ENCODE measurements around the gene C16orf95. TPM values are rescaled to one million over a fixed set of nuclear protein-coding genes. Genes with fewer than 3 reads are reported as not detected.

C16orf95 gene
- total RNA-seq, 2 experiments from 2014 or later = 11.5 to 13.6 TPM

DNA sequence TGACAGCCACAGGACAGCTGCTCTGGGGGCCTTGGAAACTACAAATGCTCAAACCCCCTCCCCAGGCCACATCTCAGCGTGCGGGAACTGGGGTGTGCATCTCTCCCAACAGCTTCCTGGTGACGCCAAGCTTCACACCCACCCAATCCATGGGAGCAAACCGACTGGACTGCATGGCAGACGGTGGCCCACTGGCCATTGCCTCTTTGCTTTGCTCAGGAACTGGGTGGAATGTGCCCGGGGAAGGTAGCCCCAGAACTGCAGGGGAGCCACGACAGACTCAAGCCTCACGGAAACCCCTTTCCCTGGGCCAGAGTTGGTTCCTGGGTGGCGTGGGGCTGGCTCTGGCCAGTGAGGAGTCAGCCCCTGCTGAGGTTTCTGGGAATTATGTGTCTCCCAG, 5.2 kb upstream of the C16orf95 start:
- Mint-ChIP-seq H3K36me3 (ENCODE audit: low read depth) (peaks cover 15% of the 10 kb centered on the region), H3K4me3 (no peak overlapping the region), H3K27ac (no peak overlapping the region), H3K9me3 (no peaks in the 10 kb centered on the region), H3K27me3 (no peaks in the 10 kb centered on the region), H3K4me1 (ENCODE audit: low read depth) (peaks cover 9% of the 10 kb centered on the region)
- ChIA-PET CTCF (interaction anchor here (0.8 kb wide), 1 partner anchor 61 kb away, joined by 3 read pairs; the partner anchor contains the start of gene FBXO31), POLR2A (interaction anchor here (1.4 kb wide), 1 partner anchor 10 kb away, joined by 7 read pairs; no protein-coding TSS in a partner anchor)
- TF ChIP-seq, protein P1, sequence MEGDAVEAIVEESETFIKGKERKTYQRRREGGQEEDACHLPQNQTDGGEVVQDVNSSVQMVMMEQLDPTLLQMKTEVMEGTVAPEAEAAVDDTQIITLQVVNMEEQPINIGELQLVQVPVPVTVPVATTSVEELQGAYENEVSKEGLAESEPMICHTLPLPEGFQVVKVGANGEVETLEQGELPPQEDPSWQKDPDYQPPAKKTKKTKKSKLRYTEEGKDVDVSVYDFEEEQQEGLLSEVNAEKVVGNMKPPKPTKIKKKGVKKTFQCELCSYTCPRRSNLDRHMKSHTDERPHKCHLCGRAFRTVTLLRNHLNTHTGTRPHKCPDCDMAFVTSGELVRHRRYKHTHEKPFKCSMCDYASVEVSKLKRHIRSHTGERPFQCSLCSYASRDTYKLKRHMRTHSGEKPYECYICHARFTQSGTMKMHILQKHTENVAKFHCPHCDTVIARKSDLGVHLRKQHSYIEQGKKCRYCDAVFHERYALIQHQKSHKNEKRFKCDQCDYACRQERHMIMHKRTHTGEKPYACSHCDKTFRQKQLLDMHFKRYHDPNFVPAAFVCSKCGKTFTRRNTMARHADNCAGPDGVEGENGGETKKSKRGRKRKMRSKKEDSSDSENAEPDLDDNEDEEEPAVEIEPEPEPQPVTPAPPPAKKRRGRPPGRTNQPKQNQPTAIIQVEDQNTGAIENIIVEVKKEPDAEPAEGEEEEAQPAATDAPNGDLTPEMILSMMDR (IDR thresholded peaks at IDR 0.05) = no peak
- ATAC-seq (no peak), DNase-seq (no peak)
- intact Hi-C loops (cut with micrococcal nuclease) = no loop called here

DNA sequence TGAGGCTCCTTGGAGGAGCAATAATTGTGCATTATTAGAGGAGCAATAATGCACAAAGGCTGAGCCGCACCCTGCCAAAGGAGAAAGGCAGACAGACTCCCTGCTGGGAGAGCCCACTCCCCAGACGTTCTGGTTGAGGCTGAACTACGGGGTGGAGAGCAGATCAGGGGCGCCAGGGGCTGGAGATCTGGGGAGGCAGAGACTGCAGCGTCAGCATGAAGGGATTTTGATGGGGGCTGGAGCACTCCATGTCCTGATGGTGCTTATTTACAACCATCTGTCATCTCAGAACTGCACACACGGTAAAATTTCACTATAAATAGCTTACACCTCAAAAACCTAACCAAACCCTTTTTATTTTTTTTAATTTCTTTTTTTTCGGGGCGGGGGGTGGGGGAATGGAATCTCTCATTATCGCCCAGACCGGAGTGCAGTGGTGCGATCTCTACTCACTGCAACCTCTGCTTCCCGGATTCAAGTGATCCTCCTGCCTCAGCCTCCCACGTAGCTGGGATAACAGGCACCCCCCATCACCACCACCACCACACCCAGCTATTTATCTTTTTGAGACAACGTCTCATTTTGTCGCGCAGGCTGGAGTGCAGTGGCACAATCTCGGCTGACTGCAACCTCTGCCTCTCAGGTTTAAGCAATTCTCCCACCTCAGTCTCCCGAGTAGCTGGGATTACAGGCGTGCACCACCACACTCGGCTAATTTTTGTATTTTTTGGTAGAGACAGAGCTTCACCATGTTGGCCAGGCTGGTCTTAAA, 4.3 kb upstream of the C16orf95 start:
- Mint-ChIP-seq H3K4me3 (no peak overlapping the region), H3K36me3 (ENCODE audit: low read depth) (peaks cover 15% of the 10 kb centered on the region), H3K27ac (no peak overlapping the region), H3K4me1 (ENCODE audit: low read depth) (peaks cover 12% of the 10 kb centered on the region), H3K9me3 (no peaks in the 10 kb centered on the region), H3K27me3 (no peaks in the 10 kb centered on the region)
- ATAC-seq (no peak), DNase-seq (no peak)
- POLR2A ChIA-PET = interaction anchor here (1.4 kb wide), 1 partner anchor 11 kb away, joined by 7 read pairs; no protein-coding TSS in a partner anchor
- intact Hi-C loops (cut with micrococcal nuclease) = no loop called here
- CTCF ChIA-PET = interaction anchor here (0.8 kb wide), 1 partner anchor 62 kb away, joined by 3 read pairs; the partner anchor contains the start of gene FBXO31
- TF ChIP-seq, protein P1 (IDR thresholded peaks at IDR 0.05) = no peak

- Mint-ChIP-seq H3K4me1 (ENCODE audit: low read depth) (peaks cover 13% of the 10 kb centered on the region), H3K4me3 (no peak overlapping the region), H3K9me3 (no peaks in the 10 kb centered on the region), H3K27ac (no peak overlapping the region), H3K36me3 (ENCODE audit: low read depth) (peaks cover 15% of the 10 kb centered on the region), H3K27me3 (no peaks in the 10 kb centered on the region)
- intact Hi-C loops (cut with micrococcal nuclease) = no loop called here
- ATAC-seq (no peak), DNase-seq (no peak)
- POLR2A ChIA-PET = interaction anchor here (1.0 kb wide), 1 partner anchor 61 kb away, joined by 3 read pairs; no protein-coding TSS in a partner anchor
- TF ChIP-seq, protein P1 (IDR thresholded peaks at IDR 0.05) = no peak
- CTCF ChIA-PET = no interaction called here
Observed at GRCh38 chr16:87320510-87321227, 3.5 kb upstream of the C16orf95 start.

- Mint-ChIP-seq H3K4me3 (no peak overlapping the region), H3K4me1 (ENCODE audit: low read depth) (peaks cover 13% of the 10 kb centered on the region), H3K27ac (no peak overlapping the region), H3K9me3 (no peaks in the 10 kb centered on the region), H3K36me3 (ENCODE audit: low read depth) (peaks cover 15% of the 10 kb centered on the region), H3K27me3 (no peaks in the 10 kb centered on the region)
- TF ChIP-seq, protein P1 (IDR thresholded peaks at IDR 0.05) = no peak
- intact Hi-C loops (cut with micrococcal nuclease) = loop anchor here (5.0 kb wide), 1 partner anchor 72 kb away; the partner anchor contains the start of gene MAP1LC3B
- ATAC-seq (no peak), DNase-seq (no peak)
- ChIA-PET CTCF (no interaction called here), POLR2A (interaction anchor here (1.0 kb wide), 1 partner anchor 62 kb away, joined by 3 read pairs; no protein-coding TSS in a partner anchor)
Observed at GRCh38 chr16:87319997-87320491, 2.9 kb upstream of the C16orf95 start.
